Measurements from ENCODE around the gene RIBC2. TPM values are rescaled to one million over a fixed set of nuclear protein-coding genes. Genes with fewer than 3 reads are reported as not detected.
"Not testable (repeated sequence)": the region's sequence is repeated elsewhere in the genome, so short reads cannot be mapped to it uniquely, and the experiment has no call there.

Gene RIBC2, protein sequence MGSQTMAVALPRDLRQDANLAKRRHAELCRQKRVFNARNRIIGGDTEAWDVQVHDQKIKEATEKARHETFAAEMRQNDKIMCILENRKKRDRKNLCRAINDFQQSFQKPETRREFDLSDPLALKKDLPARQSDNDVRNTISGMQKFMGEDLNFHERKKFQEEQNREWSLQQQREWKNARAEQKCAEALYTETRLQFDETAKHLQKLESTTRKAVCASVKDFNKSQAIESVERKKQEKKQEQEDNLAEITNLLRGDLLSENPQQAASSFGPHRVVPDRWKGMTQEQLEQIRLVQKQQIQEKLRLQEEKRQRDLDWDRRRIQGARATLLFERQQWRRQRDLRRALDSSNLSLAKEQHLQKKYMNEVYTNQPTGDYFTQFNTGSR
- 4.7 TPM for polyA plus RNA-seq
- long read RNA-seq, donor 1: 0 reads
- long read RNA-seq, donor 2, partial matches to known transcripts: 0 of 2 reads
- long read RNA-seq, donor 2, other reads (novel, unspliced or antisense): 0 of 2 reads
- long read RNA-seq, donor 3, partial matches to known transcripts: 0 of 2 reads
- long read RNA-seq, donor 3, other reads (novel, unspliced or antisense): 0 of 2 reads
- long read RNA-seq, donor 4, partial matches to known transcripts: 0 of 1 reads
- long read RNA-seq, donor 4, other reads (novel, unspliced or antisense): 0 of 1 reads
- long read RNA-seq, donor 5: 0 reads
- long read RNA-seq, donor 6, partial matches to known transcripts: 0 of 1 reads
- long read RNA-seq, donor 6, other reads (novel, unspliced or antisense): 0 of 1 reads
- long read RNA-seq, donor 7, partial matches to known transcripts: 0 of 1 reads
- long read RNA-seq, donor 7, other reads (novel, unspliced or antisense): 0 of 1 reads
- long read RNA-seq, donor 8: 0 reads
- long read RNA-seq, donor 9, partial matches to known transcripts: 0 of 1 reads
- long read RNA-seq, donor 9, other reads (novel, unspliced or antisense): 0 of 1 reads
- long read RNA-seq, donor 10, partial matches to known transcripts: 0 of 1 reads
- long read RNA-seq, donor 10, other reads (novel, unspliced or antisense): 0 of 1 reads
- long read RNA-seq, donor 11, partial matches to known transcripts: 0 of 2 reads
- long read RNA-seq, donor 11, other reads (novel, unspliced or antisense): 0 of 2 reads

DNA sequence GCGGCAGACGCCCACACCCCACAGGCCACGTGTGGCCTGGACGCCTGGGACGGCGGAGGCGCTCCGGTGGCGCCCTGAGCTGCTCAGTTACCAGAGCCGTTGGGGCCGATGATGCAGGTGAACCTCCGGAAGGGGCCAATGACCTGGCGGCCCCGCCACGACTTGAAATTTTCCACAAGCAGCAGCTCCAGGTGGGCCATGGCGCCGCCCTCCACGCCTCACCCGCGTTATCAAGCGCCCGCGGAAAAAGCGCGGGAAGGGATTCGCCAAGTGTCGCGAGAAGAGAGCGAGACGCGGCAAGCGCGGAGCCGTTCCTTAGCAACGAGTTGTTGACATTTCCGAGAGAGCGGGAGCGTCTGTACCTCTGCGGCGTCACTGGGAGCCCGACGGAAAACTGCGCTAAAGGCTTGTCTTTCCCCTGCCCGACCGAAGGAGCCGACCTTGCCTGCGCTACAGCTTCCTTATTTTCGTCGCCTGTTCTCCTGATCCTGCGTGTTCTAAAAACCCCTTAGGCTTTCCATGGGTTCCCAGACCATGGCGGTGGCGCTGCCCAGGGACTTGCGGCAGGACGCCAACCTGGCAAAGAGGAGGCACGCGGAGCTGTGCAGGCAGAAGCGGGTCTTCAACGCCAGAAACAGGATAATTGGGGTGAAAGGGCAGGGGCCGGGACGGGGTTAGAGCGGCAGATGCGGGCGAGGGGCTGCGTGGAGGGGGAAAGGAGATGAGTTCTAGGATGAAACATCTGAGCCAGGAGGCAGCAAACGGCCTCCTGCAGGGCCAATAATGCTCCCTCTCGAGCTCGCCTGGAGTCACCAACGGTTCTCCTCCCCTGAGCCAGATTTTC lies at the start of gene RIBC2, which contains the start of gene SMC1B:
Gene RIBC2 (plus strand): TSS at position 326 of the 844 bp plus-strand sequence. CDS start 194 bp downstream, at position 520.
Gene SMC1B (minus strand): TSS at position 232 of the 844 bp plus-strand sequence. CDS start 32 bp downstream, at position 200.
- H3K9me3 ChIP-seq (ENCODE audit: control insufficient read depth, low read depth, low read length): peaks cover 8% of the 10 kb centered on the region
- H3K27ac ChIP-seq (ENCODE audit: low read length): no peak within 1 kb of the TSS
- H3K4me3 ChIP-seq (ENCODE audit: low read length): peak within 1 kb of the TSS; percentile 42
- peaks cover 6% of the 10 kb centered on the region for H3K4me1 ChIP-seq (ENCODE audit: control insufficient read depth, insufficient read depth, low read length)
- no peaks in the 10 kb centered on the region for H3K27me3 ChIP-seq (ENCODE audit: control insufficient read depth, insufficient read depth, low read length)
- WGBS (ENCODE audit: insufficient coverage, low lambda C conversion rate): 5% methylated on average over 4 of the region's 68 CpGs
- DNase-seq: peak; percentile 75 to 91
- peaks cover 3% of the 10 kb centered on the region for H3K36me3 ChIP-seq (ENCODE audit: control insufficient read depth, insufficient read depth, low read length)

DNA sequence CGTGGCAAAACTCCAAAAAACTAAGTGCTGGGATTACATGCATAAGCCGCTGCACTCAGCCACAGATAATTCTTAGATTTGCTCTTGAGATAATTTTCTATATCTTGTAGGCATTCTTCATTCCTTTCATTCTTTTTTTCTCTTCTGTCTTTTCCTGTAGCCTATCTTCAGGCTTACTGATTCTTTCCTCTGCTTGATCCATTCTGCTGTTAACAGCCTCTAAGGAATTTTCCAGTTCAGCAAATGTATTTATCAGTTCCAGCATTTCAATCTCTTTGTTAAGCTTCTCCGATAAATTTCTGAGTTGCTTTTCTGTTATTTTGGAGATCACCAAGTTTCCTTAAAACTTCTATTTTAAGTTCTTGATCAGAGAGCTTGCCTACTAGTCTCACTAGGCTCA lies 46.8 kb upstream of the RIBC2 start:
- H3K4me1 ChIP-seq (ENCODE audit: control insufficient read depth, insufficient read depth, low read length): no peaks in the 10 kb centered on the region
- 77% methylated on average over 3 of the region's 3 CpGs for WGBS (ENCODE audit: insufficient coverage, low lambda C conversion rate)
- no peak for DNase-seq
- H3K4me3 ChIP-seq (ENCODE audit: low read length): no peak overlapping the region
- H3K36me3 ChIP-seq (ENCODE audit: control insufficient read depth, insufficient read depth, low read length): no peaks in the 10 kb centered on the region
- H3K27ac ChIP-seq (ENCODE audit: low read length): no peak overlapping the region
- H3K27me3 ChIP-seq (ENCODE audit: control insufficient read depth, insufficient read depth, low read length): no peaks in the 10 kb centered on the region
- peaks cover 8% of the 10 kb centered on the region for H3K9me3 ChIP-seq (ENCODE audit: control insufficient read depth, low read depth, low read length)

DNA sequence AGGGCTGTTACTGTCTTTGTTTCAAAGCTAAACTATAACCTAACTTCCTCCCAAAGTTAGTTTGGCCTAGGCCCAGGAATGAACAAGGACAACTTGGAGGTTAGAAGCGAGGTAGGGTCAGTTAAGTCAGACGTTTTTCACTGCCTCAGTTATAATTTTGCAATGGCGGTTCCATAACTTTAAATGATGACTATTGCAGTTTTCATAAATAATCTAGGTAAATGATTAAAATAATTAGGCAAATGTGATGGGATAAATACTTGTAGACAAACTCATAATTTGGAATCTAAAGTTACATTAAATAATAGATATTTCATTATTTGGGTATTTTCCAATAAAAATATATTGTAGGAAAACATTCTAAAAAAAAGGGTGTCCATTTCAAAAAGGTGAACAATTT lies 39.9 kb upstream of the RIBC2 start:
- not testable (repeated sequence) for H3K36me3 ChIP-seq (ENCODE audit: control insufficient read depth, insufficient read depth, low read length); H3K27me3 ChIP-seq (ENCODE audit: control insufficient read depth, insufficient read depth, low read length); H3K4me1 ChIP-seq (ENCODE audit: control insufficient read depth, insufficient read depth, low read length); H3K9me3 ChIP-seq (ENCODE audit: control insufficient read depth, low read depth, low read length); H3K4me3 ChIP-seq (ENCODE audit: low read length); DNase-seq; H3K27ac ChIP-seq (ENCODE audit: low read length)
- WGBS (ENCODE audit: insufficient coverage, low lambda C conversion rate): no CpG with 5 or more reads among the region's 3 CpGs

DNA sequence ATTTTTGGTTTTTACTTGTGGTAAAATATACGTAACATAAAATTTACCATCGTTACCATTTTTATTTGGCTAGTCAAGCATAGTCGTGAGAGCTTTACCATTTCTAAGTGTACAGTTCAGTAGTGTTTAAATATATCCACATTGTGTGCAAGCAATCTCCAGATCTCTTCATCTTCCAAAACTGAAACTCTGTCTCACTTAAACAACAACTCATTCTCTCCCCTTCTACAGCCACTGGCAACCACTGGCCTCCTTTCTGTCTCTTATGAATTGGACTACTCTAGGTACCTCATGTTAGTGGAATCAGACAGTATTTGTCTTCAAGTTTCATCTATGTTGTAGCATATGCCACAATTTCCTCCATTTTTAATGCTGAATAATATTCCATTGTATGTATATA lies 37.5 kb upstream of the RIBC2 start:
- Histone ChIP-seq H3K9me3 (ENCODE audit: control insufficient read depth, low read depth, low read length) (no peaks in the 10 kb centered on the region), H3K27ac (ENCODE audit: low read length) (no peak overlapping the region)
- no CpG with 5 or more reads among the region's 3 CpGs for WGBS (ENCODE audit: insufficient coverage, low lambda C conversion rate)

DNA sequence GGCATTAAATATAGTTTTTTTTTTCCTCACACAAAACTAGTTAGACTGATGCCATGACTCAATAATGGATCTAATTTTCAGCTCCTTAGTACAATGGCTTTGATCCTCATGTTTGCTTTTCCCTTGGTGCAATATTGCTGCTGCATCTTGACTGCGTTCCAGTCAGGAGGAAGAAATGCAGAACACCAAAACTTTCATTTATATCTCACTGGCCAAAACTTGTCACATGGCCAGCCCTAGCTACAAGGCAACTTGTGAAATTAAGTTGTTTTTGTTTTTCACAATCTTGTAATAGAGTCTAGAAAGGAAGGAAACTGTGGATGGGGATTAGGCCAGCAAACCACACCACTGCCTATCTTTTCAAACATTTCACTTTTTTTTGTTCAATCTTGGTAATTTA lies 36.8 kb upstream of the RIBC2 start:
- Histone ChIP-seq H3K9me3 (ENCODE audit: control insufficient read depth, low read depth, low read length) (no peaks in the 10 kb centered on the region), H3K4me1 (ENCODE audit: control insufficient read depth, insufficient read depth, low read length) (no peaks in the 10 kb centered on the region), H3K27me3 (ENCODE audit: control insufficient read depth, insufficient read depth, low read length) (no peaks in the 10 kb centered on the region), H3K4me3 (ENCODE audit: low read length) (no peak overlapping the region), H3K36me3 (ENCODE audit: control insufficient read depth, insufficient read depth, low read length) (no peaks in the 10 kb centered on the region), H3K27ac (ENCODE audit: low read length) (no peak overlapping the region)
- DNase-seq: no peak
- 60% methylated on average over 1 of the region's 1 CpG for WGBS (ENCODE audit: insufficient coverage, low lambda C conversion rate)

More for the DNA sequence above, 37.5 kb upstream of the RIBC2 start:
- no peak overlapping the region for H3K4me3 ChIP-seq (ENCODE audit: low read length)
- no peaks in the 10 kb centered on the region for H3K27me3 ChIP-seq (ENCODE audit: control insufficient read depth, insufficient read depth, low read length)
- H3K36me3 ChIP-seq (ENCODE audit: control insufficient read depth, insufficient read depth, low read length): no peaks in the 10 kb centered on the region
- no peaks in the 10 kb centered on the region for H3K4me1 ChIP-seq (ENCODE audit: control insufficient read depth, insufficient read depth, low read length)
- no peak for DNase-seq

DNA sequence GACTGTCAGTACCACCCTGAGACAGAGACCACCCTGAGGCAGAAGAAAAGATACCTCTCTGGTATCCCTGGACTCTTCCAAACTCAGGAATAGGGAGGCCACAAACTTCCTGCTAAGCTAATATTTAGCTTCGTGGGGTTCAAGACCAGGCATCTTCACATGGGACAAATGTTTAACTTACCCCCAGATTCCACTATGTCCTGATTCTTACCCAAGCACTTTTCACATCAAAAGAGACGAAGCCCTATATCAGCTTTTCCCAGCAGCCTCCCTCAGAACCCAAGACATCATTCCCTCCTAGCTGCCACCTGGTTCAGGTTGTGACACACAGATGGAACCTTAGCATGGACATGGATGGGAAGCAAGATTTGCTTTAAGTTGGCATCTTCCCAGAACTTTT lies 32.1 kb upstream of the RIBC2 start:
- no peak for DNase-seq
- H3K4me3 ChIP-seq (ENCODE audit: low read length): no peak overlapping the region
- no peaks in the 10 kb centered on the region for H3K36me3 ChIP-seq (ENCODE audit: control insufficient read depth, insufficient read depth, low read length)
- no peak overlapping the region for H3K27ac ChIP-seq (ENCODE audit: low read length)
- no peaks in the 10 kb centered on the region for H3K4me1 ChIP-seq (ENCODE audit: control insufficient read depth, insufficient read depth, low read length)
- H3K9me3 ChIP-seq (ENCODE audit: control insufficient read depth, low read depth, low read length): no peaks in the 10 kb centered on the region
- H3K27me3 ChIP-seq (ENCODE audit: control insufficient read depth, insufficient read depth, low read length): no peaks in the 10 kb centered on the region
- WGBS (ENCODE audit: insufficient coverage, low lambda C conversion rate): no CpG with 5 or more reads among the region's 2 CpGs

DNA sequence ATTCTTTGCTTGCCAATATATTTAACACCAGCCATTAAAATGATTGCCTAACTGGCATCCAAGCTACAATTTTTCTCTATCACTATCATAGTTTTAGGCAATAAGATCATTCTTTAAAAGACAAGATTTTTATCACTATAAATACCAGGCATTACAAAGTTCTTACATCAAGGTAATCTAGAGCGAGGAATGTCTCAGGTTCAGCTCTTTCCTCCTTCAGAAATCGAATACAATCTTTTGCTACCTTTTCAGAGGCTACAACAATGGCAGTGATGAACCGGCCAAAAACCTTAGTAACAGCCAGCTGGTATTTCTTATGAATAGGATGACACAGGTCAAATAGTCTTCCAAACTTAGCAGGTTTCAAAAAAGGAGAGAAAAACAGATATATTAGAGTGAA lies 23.9 kb upstream of the RIBC2 start:
- no peaks in the 10 kb centered on the region for H3K27me3 ChIP-seq (ENCODE audit: control insufficient read depth, insufficient read depth, low read length)
- H3K9me3 ChIP-seq (ENCODE audit: control insufficient read depth, low read depth, low read length): no peaks in the 10 kb centered on the region
- no CpG with 5 or more reads among the region's 3 CpGs for WGBS (ENCODE audit: insufficient coverage, low lambda C conversion rate)
- H3K27ac ChIP-seq (ENCODE audit: low read length): no peak overlapping the region
- H3K4me3 ChIP-seq (ENCODE audit: low read length): no peak overlapping the region
- H3K4me1 ChIP-seq (ENCODE audit: control insufficient read depth, insufficient read depth, low read length): no peaks in the 10 kb centered on the region
- no peak for DNase-seq
- no peaks in the 10 kb centered on the region for H3K36me3 ChIP-seq (ENCODE audit: control insufficient read depth, insufficient read depth, low read length)

DNA sequence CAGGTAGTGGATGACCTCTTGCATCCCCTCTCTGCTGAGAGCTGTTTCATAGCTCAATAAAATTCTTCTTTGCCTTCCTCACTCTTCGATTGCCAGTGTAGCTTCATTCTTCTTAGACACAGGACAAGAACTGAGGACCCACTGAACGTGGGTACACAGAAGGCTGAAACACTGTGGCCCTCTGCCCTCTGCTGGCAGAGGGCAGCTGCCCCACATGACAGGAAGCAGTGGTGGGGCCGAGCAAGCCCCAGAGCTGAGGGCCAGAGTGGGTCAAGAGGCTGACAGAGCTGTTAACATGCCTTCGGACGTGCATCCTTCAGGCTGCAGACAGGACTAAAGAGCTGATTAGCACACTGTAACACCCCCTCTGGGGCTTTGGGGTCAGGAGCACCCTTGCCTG lies 15.7 kb upstream of the RIBC2 start:
- whole genome bisulfite sequencing (ENCODE audit: insufficient coverage, low lambda C conversion rate): no CpG with 5 or more reads among the region's 5 CpGs
- no peak overlapping the region for H3K4me3 ChIP-seq (ENCODE audit: low read length)
- no peaks in the 10 kb centered on the region for H3K27me3 ChIP-seq (ENCODE audit: control insufficient read depth, insufficient read depth, low read length)
- no peak for DNase-seq
- peaks cover 5% of the 10 kb centered on the region for H3K9me3 ChIP-seq (ENCODE audit: control insufficient read depth, low read depth, low read length)
- H3K4me1 ChIP-seq (ENCODE audit: control insufficient read depth, insufficient read depth, low read length): no peaks in the 10 kb centered on the region
- H3K36me3 ChIP-seq (ENCODE audit: control insufficient read depth, insufficient read depth, low read length): no peaks in the 10 kb centered on the region
- H3K27ac ChIP-seq (ENCODE audit: low read length): no peak overlapping the region

DNA sequence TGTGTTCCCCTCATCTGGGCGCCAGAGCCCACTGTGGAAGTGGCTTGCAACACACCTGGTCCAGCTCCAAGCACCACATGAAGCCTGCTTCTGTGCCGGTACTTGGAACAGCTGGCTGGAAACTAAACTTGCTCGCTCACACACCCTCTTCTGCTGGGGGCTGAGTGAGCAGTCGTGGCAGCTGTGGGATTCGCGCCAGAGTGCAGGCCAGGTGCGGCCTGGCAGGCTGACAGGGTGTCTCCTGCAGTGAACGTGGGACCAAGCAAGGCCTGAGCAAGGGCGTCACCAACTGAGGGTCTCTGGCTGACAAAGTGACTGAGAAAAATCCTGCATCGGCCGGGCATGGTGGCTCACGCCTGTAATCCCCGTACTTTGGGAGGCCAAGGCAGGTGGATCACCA lies 15.3 kb upstream of the RIBC2 start:
- no peak overlapping the region for H3K4me3 ChIP-seq (ENCODE audit: low read length)
- DNase-seq: no peak
- H3K27ac ChIP-seq (ENCODE audit: low read length): no peak overlapping the region
- peaks cover 5% of the 10 kb centered on the region for H3K9me3 ChIP-seq (ENCODE audit: control insufficient read depth, low read depth, low read length)
- H3K4me1 ChIP-seq (ENCODE audit: control insufficient read depth, insufficient read depth, low read length): no peaks in the 10 kb centered on the region
- no CpG with 5 or more reads among the region's 13 CpGs for WGBS (ENCODE audit: insufficient coverage, low lambda C conversion rate)
- H3K36me3 ChIP-seq (ENCODE audit: control insufficient read depth, insufficient read depth, low read length): no peaks in the 10 kb centered on the region
- no peaks in the 10 kb centered on the region for H3K27me3 ChIP-seq (ENCODE audit: control insufficient read depth, insufficient read depth, low read length)

All from large intestine (tissue), 12 donors.